Chondrocyte (in vitro differentiated cells): ENCODE results near the gene CHST11. TPM values are rescaled to one million over a fixed set of nuclear protein-coding genes. Genes with fewer than 3 reads are reported as not detected.
"Not testable (repeated sequence)": the region's sequence is repeated elsewhere in the genome, so short reads cannot be mapped to it uniquely, and the experiment has no call there.

Experiments
- DNase-seq: peaks from one replicate; pipeline ENCODE4 v3.0.0; 2021; ENCODE audit warnings: mixed read lengths, low spot score
- H3K27ac Mint-ChIP-seq: one replicate; pipeline ENCODE4 v1.8.0; 2021; ENCODE audit warnings: mild to moderate bottlenecking, moderate library complexity, mixed read lengths; ENCODE audit not compliant: unreplicated experiment
- H3K27me3 Mint-ChIP-seq: 2 replicates; pipeline ENCODE4 v1.8.0; 2021; ENCODE audit warnings: low read depth, mixed read lengths
- H3K36me3 Mint-ChIP-seq: 2 replicates; pipeline ENCODE4 v1.8.0; 2021; ENCODE audit warnings: low read depth, mixed read lengths
- H3K4me1 Mint-ChIP-seq: 2 replicates; pipeline ENCODE4 v1.8.0; 2021; ENCODE audit warnings: low read depth, mild to moderate bottlenecking, mixed read lengths
- H3K4me3 Mint-ChIP-seq: one replicate; pipeline ENCODE4 v1.8.0; 2021; ENCODE audit warnings: mild to moderate bottlenecking, moderate library complexity, mixed read lengths; ENCODE audit not compliant: unreplicated experiment
- H3K9me3 Mint-ChIP-seq: 2 replicates; pipeline ENCODE4 v1.8.0; 2021; ENCODE audit warnings: low read depth, mixed read lengths
- total RNA-seq: library from RNA; stranded (reverse); gene quantifications from 3 replicates; pipeline ENCODE4 v1.2.1, GENCODE V29; 2021
- TF ChIP-seq, protein P1 (sequence below): fragments of 200-600 bp; sonication (generic); IDR thresholded peaks from 2 replicates; pipeline ENCODE4 v1.5.0; 2021; ENCODE audit warnings: antibody characterized with exemption, mild to moderate bottlenecking, moderate library complexity

The CHST11 gene
- total RNA-seq, 1 donor from 2014 or later, result 6.2 TPM

DNA sequence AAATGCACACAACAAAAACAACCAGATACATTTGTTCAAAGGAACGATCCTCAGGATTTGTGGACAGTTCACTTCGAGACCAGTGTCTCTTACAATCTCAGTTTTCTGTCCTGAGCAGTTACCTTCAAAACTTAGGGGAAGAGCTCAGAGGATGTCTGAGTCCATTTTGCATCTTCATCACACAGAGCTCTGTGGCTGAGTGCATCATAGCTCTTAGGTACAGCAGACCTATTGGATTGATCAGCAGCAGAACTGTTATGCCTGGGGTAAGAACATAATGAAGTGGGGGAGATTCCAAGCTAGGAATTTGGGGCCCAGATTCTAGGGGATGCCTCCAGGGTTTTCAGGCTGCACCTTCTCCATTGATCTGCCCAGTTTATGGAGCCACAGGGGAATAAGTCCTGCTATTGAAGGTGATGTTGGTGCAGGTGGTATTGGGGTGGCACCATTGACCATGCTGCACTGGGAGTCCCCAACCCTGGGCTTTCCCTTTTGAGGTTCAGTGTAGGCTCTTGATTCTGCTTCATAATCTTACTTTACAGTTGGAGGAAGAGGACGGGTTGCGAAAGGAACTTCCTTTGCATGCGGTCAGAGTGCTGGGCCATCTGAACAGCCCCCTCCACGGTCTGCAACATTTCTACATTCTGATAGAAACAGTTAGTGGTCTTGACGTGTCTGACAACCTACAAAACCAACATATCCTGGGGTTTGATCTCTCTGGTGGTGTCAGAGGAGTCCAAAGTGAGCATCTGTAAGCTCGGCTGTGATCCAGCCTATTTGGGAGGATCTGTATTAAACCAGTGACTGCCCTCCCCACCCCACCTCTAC lies 112.8 kb downstream of the CHST11 start:
- no peak overlapping the region for H3K27ac Mint-ChIP-seq
- TF ChIP-seq, protein P1, sequence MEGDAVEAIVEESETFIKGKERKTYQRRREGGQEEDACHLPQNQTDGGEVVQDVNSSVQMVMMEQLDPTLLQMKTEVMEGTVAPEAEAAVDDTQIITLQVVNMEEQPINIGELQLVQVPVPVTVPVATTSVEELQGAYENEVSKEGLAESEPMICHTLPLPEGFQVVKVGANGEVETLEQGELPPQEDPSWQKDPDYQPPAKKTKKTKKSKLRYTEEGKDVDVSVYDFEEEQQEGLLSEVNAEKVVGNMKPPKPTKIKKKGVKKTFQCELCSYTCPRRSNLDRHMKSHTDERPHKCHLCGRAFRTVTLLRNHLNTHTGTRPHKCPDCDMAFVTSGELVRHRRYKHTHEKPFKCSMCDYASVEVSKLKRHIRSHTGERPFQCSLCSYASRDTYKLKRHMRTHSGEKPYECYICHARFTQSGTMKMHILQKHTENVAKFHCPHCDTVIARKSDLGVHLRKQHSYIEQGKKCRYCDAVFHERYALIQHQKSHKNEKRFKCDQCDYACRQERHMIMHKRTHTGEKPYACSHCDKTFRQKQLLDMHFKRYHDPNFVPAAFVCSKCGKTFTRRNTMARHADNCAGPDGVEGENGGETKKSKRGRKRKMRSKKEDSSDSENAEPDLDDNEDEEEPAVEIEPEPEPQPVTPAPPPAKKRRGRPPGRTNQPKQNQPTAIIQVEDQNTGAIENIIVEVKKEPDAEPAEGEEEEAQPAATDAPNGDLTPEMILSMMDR, result no peak
- no peak overlapping the region for H3K4me3 Mint-ChIP-seq
- peaks cover 1% of the 10 kb centered on the region for H3K9me3 Mint-ChIP-seq
- DNase-seq, result no peak
- H3K4me1 Mint-ChIP-seq, result no peaks in the 10 kb centered on the region
- no peaks in the 10 kb centered on the region for H3K27me3 Mint-ChIP-seq
- peaks cover 2% of the 10 kb centered on the region for H3K36me3 Mint-ChIP-seq

GRCh38 chr12:104570174-104570907 lies 113.6 kb downstream of the CHST11 start:
- H3K4me1 Mint-ChIP-seq, result no peaks in the 10 kb centered on the region
- TF ChIP-seq, protein P1, result no peak
- no peaks in the 10 kb centered on the region for H3K9me3 Mint-ChIP-seq
- no peak overlapping the region for H3K27ac Mint-ChIP-seq
- no peak for DNase-seq
- no peaks in the 10 kb centered on the region for H3K27me3 Mint-ChIP-seq
- peaks cover 2% of the 10 kb centered on the region for H3K36me3 Mint-ChIP-seq
- H3K4me3 Mint-ChIP-seq, result no peak overlapping the region

DNA sequence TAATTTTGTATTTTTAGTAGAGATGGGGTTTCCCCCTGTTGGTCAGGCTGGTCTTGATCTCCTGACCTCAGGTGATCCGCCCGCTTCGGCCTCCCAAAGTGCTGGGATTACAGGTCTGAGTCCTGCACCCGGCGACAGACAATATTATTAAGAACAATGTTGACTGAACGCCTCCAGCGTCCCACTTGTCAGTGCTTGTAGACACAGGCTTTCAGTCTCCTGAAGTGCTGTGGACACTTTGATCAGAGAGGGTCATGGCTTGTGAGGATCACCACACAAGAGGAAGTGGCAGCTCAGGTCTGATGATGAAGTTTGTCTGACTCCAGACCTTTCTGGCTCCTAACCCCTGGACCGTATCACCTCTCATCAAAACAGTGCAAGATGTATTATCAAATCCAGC lies 114.6 kb downstream of the CHST11 start:
- H3K9me3 Mint-ChIP-seq, result no peaks in the 10 kb centered on the region
- no peaks in the 10 kb centered on the region for H3K4me1 Mint-ChIP-seq
- H3K4me3 Mint-ChIP-seq, result no peak overlapping the region
- H3K27me3 Mint-ChIP-seq, result no peaks in the 10 kb centered on the region
- DNase-seq, result no peak
- H3K36me3 Mint-ChIP-seq, result peaks cover 2% of the 10 kb centered on the region
- H3K27ac Mint-ChIP-seq, result no peak overlapping the region
- TF ChIP-seq, protein P1, result no peak

DNA sequence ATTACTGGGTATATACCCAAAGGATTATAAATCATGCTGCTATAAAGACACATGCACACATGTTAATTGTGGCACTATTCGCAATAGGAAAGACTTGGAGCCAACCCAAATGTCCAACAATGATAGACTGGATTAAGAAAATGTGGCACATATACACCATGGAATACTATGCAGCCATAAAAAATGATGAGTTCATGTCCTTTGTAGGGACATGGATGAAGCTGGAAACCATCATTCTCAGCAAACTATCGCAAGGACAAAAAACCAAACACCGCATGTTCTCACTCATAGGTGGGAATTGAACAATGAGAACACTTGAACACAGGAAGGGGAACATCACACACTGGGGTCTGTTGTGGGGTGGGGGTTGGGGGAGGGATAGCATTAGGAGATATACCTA lies 117.6 kb downstream of the CHST11 start:
- H3K27ac Mint-ChIP-seq, H3K4me3 Mint-ChIP-seq, DNase-seq, H3K36me3 Mint-ChIP-seq, H3K27me3 Mint-ChIP-seq, H3K9me3 Mint-ChIP-seq: not testable (repeated sequence)
- H3K4me1 Mint-ChIP-seq, result peaks cover 21% of the 10 kb centered on the region

DNA sequence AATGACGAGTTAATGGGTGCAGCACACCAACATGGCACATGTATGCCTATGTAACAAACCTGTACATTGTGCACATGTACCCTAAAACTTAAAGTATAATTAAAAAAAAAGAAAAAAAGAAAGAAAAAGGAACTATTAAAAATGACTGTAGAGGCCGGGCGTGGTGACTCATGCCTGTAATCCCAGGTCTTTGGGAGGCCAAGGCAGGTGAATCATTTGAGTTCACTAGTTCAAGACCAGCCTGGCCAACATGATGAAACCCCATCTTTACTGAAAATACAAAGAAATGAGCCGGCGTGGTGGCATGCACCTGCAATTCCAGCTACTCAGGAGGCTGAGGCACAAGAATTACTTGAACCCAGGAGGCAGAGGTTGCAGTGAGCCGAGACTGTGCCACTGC lies 118.0 kb downstream of the CHST11 start:
- DNase-seq, H3K9me3 Mint-ChIP-seq, H3K36me3 Mint-ChIP-seq, H3K27me3 Mint-ChIP-seq, H3K4me3 Mint-ChIP-seq, H3K27ac Mint-ChIP-seq: not testable (repeated sequence)
- peaks cover 24% of the 10 kb centered on the region for H3K4me1 Mint-ChIP-seq

DNA sequence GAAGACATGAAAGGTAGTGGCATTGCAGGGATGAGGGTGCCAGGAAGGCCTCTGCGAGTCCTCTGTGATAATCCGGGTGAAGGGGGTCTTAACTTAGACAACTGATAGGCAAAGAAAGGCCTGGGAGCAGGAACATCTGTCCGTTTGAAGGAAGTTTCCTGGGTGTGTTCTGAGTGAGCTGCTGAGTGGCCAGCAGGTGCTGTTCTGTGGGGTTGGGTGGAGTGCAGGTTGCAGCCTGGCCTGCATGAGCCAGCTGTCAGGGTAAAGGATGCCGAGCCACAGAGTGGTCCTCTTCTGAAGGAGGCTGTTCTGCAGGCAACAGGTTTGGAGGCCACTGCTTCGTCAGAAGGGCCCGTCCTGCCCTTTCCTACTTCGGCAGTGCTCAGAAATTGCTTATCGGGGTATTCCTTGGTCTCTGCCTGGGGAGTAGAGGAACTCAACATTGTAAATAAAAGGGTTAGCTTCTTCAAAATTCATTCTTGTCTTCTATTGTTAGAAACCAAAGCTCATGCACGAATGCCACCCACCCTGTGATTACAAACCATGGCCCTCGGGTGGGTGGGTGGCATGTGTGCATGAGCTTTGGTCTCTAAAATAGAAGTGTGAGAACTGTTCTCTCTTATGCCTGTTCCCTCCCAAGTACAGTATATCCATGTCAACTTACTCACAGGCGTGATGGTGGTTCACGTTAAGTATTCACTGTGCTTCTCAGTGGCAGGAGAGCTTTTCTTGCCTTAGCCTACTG lies 118.9 kb downstream of the CHST11 start:
- TF ChIP-seq, protein P1, result no peak
- Mint-ChIP-seq H3K27me3 (no peaks in the 10 kb centered on the region), H3K4me1 (peaks cover 26% of the 10 kb centered on the region), H3K27ac (no peak overlapping the region), H3K36me3 (no peaks in the 10 kb centered on the region), H3K4me3 (no peak overlapping the region), H3K9me3 (no peaks in the 10 kb centered on the region)
- DNase-seq, result no peak
